HS-5 (cell line): ENCODE measurements around the gene IL18RAP.

ENCODE experiments used
- DNase-seq: peaks from one replicate; pipeline ENCODE4 v3.0.0-alpha.2; 2012; ENCODE audit warnings: low read depth

IL18RAP gene

GRCh38 chr2:102423368-102423767 lies 408 bp downstream of the IL18RAP start:
- no peak for DNase-seq

DNA sequence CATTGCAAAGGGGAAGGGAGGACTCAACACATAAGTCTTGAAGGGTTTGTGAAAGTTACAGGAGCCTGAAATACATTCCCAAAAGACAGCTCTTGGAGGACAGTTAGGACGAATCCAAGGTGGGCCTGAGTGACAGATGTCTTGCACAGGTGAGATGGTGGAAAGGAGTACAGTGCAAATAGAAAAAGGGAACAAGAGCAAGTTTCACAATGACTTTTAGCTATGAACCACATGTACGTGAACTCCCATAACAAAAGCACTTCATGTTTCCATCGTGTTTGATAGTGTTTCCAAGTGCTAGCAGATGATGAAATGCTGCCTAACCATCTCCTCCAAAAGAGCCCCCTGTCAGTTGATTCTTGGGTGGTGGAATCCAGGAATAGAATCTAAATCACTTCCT lies 1.8 kb downstream of the IL18RAP start:
- no peak for DNase-seq

- no peak for DNase-seq
Observed at GRCh38 chr2:102425441-102426132, 2.6 kb downstream of the IL18RAP start.

DNA sequence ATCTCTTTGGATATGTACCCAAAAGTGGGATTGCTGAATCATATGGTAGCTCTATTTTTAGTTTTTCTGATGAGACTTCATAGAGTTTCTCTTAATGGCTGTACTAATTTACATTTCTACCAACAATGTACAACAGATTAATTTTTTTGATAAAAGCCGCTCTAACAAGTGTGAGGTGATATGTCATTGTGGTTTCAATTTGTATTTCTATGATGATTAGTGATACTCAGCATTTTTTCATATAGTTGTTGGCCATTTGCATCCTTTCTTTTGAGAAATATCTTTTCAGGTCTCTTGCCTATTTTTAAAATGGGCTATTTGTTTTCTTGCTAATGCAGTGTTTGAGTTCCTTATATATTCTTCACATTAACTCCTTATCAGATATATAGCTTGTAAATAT lies 4.3 kb downstream of the IL18RAP start:
- DNase-seq = no peak

DNA sequence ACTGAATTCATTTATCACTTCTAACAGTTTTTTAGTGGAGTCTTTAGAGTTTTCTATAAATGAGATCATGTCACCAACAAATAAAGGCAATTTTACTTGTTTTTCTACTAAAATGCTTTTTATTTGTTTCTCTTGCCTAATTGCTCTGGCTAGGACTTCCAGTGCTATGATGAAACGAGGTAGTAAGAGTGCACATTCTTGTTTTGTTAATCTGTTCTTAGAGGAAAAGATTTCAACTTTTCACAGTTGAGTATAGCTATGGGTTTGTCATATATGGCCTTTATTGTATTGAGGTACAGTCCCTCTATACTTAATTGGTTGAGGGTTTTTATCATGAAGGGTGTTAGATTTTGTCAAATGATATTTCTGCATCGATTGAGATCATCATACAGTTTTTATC lies 5.6 kb downstream of the IL18RAP start:
- no peak for DNase-seq

DNA sequence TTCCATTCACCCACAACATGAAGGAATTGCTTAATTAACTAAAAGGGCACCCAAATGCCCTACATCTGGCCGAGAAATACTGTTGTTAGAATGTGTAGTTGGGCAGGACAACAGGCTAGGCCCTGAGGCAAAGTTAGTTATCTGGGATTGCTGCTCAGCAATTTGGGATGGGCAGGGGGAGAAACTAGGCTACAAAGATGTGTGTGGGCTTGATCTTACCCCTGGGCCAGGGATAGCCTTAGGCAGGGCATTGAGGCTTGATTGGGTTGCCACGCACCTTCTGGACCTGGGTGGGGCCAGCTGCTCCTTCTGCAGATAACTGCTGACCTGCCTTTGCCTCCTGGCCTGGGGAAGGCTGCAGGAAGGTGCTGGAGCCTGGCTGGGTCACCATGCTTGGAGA lies 9.4 kb downstream of the IL18RAP start:
- no peak for DNase-seq

DNA sequence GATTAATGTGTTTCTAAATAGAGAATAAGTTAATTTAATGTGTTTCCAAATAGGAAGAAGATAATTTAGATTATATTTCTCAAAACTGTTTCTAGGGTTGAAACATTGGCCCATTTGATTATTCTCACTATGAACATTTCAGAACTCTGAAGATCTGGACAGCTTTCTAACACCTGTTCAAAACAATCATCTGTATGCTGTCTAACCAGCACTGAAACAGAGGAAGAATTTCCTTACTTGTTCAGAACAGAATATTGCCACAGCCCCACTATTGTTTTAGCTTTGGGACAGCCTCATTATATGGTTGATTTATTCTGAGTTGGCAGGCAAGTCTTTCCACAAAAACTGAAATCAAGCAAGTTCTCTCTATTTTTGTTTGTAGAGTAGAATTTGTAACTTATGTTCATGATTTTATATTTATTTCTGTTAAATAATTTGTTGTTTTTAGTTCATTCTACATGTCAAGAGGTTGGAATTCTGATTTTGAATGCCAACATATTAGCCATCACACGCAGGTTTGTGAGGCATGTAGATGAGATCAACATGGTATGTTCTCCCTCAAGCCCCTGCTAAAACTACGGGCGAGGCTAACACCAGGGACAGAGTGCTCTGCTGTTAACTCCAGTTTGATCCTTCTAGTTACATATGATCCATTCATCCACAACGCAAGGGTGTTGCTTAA lies 11.2 kb downstream of the IL18RAP start:
- DNase-seq = no peak

GRCh38 chr2:102434655-102435381 lies 11.9 kb downstream of the IL18RAP start:
- DNase-seq = no peak

- no peak for DNase-seq
Observed at GRCh38 chr2:102435741-102436140, 12.8 kb downstream of the IL18RAP start.

- no peak for DNase-seq
Observed at GRCh38 chr2:102436323-102436722, 13.4 kb downstream of the IL18RAP start.

GRCh38 chr2:102437122-102437521 lies 14.2 kb downstream of the IL18RAP start:
- DNase-seq = no peak

DNA sequence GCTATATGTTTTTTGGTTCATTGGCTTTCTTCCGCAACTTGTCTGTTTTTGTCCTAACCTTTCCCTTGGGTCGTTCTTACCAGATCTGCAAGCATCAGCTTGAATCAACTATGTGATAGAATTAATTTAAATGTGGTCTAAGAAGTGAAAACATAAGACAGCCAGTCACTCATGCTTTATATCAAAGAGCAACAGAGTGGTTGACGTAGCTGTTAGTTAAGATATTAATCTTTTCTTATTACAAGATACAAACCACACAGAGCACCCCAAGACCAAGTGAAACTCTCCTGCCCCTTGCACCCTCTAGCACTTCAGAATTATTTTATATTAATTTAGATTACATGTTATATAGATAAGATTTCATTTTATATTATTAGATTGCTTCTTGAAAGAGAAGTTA lies 15.2 kb downstream of the IL18RAP start:
- DNase-seq = no peak

DNA sequence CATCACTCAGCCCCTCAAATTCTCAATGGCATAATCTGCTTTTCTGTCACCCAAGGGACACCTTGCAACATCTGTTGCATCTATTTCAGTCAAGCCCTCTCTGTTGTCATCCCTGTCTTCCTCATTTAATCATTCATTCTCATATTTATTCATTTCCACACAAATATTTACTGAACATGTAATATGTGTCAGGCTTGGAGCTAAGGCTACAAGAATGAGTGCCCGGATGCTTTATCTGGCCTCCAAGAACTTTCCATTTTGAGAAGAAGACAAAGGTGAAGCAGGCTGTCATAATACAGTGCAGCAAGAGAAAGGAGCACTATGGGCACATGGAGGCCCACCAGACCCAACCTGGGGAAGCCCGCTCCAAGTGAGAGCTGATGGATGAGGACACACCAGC lies 15.6 kb downstream of the IL18RAP start:
- no peak for DNase-seq

GRCh38 chr2:102439065-102439695 lies 16.2 kb downstream of the IL18RAP start:
- DNase-seq = peak; percentile 36

- DNase-seq = no peak
Observed at GRCh38 chr2:102442967-102443828, 20.2 kb downstream of the IL18RAP start.

GRCh38 chr2:102444233-102444632 lies 21.3 kb downstream of the IL18RAP start:
- no peak for DNase-seq

- DNase-seq = no peak
Observed at GRCh38 chr2:102446936-102447335, 24.0 kb downstream of the IL18RAP start.

DNA sequence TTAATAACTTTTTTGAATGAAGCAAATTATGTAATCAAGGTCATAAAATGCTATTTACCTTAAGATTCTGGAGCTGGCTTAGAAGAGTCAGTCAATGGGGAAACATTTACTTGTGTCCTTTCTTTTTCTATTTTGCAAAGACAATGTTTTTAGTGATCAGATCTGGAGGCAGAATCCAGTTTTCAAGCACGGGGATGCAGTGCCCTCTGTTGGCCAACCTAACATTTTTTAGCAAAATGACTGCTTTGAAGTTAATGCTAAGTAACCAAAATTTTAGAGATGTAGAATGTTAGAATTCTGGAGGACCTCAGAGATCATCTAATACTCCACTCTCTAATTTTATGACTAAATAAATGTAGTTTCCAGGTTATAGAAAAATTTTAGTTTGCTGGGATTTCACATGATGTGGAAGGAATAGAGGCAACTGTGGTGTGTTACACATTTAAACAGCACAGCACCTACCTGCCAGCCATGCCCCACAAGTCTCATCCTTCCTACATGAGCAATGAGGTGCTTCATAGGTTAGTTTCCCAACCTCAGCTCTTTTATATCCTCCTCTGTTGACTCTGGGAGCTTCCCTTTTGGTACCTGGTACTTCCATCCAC lies 26.5 kb downstream of the IL18RAP start:
- DNase-seq = no peak

GRCh38 chr2:102451968-102452367 lies 29.0 kb downstream of the IL18RAP start:
- no peak for DNase-seq

GRCh38 chr2:102453501-102453900 lies 30.5 kb downstream of the IL18RAP start:
- DNase-seq = no peak

GRCh38 chr2:102455061-102455670 lies 32.2 kb downstream of the IL18RAP start:
- no peak for DNase-seq
